GM18502 (cell line): ENCODE results near the gene CIT.

ENCODE experiments used
- ATAC-seq: cut with Tn5 transposase; IDR thresholded peaks from one replicate; pipeline ENCODE4 v1.9.1; 2021; ENCODE audit warnings: mild to moderate bottlenecking; ENCODE audit not compliant: unreplicated experiment, poor library complexity

The CIT gene

DNA sequence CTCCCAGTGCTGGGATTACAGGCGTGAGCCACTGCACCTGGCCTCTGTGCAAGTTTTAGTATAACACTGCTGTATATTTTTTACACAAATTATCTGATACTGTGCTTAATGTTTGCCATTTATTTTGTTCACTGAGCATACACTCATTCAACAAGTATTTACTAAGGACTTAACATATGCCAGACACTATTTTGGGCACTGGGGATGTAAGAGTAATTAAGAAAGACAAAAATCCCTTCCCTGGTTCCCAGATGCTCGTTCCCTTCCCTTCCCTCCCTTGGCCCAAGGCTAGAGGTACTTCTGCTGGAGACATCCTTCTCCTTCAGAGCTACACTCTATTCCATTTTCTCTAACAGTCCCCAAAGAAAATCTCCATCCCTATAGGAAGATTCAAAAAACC is 12.5 kb downstream of the CIT start:
- ATAC-seq, result no peak

DNA sequence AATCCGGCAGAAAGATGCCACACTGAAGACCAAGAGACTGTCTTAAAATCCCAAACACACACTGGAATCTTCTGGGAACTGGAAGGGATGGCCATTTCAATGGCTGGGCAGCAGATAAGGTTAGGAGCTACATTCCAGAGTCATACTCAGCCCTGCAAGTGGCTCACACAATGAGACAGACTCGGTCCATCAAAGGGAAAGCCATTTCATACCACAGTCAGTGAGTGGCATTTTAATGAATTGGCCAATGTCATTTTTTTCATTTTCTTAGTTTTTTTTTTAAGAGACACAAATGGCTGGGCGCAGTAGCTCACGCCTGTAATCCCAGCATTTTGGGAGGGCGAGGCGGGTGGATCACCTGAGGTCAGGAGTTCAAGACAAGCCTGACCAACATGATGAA is 17.9 kb downstream of the CIT start:
- ATAC-seq, result no peak

DNA sequence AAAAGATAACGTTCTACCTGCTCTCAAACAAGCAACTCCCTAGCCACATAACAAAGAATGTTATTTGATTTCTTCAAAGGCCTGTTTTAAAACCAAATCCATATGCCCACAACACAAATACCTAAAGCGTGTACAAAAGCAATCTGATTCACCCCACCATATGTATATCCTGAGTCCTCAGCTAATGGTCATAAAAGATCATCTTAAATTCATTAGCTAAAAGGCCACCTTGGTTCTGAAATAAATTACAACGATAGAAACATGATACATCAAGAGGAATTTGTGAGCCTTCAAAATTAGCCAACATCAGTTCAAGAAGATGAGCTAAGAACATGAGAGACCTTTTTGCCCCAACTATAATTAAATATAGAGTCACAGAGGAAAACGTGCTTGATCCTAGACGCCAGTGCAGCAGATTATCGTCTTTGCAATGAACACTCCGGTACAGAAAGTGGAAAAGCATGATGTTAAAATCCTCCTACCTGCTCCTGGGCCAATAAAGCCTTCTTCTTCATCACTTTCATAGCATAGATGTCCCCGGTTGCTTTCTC is 20.0 kb downstream of the CIT start:
- no peak for ATAC-seq

DNA sequence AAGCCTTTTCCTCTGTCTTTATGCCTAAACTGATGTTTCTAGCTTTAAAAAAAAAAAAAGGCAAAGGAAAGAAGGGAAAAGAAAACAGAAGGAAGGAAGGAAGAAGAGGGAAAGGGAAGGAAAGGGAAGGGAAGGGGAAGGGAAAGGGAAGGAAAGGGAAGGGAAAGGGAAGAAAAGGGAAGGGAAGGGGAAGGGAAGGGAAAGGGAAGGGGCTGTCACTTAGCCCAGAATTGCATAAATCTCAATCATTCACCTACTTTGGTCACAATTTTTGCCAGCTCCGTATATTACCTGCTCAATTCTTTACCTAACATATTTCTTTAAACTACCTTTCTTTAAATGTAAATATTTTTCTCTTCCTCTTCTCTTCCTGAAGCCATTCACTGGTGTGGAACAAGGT is 26.8 kb downstream of the CIT start:
- ATAC-seq, result no peak

DNA sequence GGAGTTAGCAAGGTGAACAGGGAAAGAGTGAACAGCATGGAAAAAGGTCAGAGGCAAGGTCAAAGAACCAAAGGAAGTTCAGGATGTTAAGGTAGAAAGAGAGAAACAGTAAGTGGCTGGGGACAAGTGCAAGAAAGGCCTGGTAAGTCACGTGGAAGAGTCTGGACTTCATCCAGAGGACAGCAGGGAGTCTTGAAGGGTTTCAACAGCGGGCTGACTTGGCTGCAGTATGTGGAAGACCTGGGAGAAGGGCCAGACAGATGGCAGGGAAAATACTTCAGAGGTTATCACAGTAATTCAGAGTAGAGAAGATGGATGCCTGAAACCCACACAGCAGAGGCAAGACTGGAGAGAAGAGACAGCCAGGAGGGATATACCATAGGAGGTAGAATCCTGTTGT is 34.0 kb downstream of the CIT start:
- ATAC-seq, result no peak

DNA sequence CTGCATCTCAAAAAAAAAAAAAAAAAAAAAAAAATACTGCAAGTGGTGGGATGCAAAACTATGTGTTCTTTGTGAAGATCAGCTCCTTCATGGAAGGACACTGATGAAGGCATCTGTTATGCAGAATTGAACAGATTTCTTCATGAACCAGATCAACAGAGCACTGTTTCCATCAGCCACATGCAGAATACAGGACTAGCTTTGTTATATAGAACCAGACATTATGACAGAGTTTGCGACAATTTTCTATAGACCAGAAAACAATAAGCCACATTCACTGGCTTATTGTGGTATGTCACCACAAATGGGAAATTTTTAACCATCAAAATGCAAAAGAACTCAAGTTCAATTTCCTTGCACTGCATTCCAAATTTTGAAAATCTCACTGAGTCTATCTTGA is 34.7 kb downstream of the CIT start:
- no peak for ATAC-seq

DNA sequence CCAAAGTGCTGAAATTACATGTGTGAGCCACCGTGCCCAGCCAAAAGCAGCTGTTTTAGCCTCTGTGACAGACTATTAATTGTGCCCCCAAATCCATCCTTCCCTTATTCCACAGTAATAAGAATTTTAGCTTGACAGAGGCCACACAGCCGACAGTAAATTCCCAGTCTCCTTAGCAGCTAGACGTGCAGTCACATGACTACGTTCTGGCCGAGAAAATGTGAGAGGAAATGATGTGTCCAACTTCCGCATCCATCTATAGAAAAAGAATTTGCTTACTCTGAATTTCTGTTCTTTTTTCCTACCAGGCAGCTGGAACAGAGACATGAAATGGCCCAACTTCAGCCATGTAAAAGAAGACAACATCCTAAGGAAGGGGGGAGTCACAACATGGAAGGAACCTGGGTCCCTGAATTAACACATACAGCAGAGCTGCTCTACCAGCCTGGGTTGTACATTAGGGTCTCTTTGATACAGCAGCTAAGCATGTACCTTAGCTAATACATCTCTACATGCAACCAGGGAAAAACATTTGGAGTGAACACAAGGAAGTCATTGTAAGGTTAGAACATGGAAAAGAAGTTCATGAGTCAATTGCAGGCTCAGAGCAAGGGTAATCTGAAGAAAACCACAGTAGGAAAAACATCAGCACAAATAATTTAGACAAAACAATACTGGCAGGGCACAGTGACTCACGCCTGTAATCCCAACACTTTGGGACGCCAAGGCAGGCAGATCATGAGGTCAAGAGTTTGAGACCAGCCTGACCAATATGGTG is 35.5 kb downstream of the CIT start:
- ATAC-seq, result no peak

DNA sequence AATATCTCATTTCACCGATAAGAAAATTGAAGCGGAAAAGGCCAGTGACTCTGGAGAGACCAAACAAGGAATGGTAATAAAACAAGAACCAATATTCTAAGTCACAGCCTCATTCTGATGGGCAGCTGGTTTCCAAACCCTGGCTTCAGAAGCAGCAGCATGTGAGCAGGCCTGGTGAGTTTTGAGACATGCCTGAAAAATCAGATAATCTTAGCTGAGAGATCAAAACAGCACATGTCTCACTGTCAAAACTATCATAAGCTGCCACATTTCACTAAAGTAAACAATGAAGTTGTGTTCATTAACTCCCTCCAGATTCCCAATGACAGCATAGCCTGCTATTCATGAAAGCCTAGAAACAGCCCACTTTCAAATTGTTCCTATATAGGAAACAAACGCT is 36.5 kb downstream of the CIT start:
- ATAC-seq, result no peak

DNA sequence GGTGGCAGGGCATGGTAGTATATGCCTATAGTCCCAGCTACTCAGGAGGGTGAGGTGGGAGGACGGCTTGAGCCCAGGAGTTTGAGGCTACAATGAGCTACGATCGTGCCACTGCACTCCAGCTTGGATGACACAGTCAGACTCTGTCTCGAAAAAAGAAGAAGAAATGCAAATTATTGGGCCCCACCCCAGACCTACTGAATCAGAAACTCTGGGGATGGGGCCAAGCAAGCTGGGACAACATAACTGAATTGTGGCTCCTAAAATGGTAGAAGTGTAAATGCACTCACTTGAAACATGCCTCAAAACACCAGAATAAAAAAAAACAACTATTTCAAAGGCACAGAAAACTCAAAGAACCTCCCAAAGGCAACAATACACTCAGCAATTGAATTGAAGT is 37.0 kb downstream of the CIT start:
- no peak for ATAC-seq

DNA sequence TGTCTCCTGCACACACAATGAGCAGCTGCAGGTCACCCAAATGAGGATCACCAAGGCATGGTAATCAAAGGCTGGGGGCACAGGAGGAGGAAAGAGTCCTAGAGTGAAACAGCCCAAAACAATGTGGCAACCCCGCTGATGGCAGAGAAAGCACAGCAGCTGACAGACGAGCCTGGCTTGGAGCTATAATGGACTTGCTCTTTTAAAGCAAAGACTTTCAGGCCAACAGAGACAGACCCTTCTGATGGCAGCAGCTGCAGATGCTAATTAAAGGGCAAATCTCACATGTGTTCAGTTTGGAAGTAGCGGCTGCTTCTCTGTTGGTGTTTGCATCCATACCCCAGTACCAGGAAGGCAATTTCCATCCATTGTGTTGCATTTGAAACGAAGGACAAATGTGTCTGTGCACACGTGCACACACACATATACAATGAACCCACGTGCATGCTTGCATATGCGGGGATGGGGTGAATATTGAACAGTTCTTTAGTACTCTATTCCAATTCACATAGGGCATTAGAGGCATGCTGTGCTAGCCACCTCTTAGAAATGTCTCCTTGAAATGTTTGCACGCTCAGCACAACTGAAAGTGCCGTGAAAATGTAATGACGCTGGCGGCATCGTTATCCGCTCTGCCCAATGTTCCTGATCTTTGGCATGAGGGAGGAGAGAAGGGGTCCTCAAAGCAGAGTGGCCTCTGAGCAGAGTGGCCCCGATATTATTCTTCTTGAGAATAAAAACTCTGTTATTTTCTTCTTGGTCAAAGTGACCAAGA is 38.1 kb downstream of the CIT start:
- no peak for ATAC-seq

DNA sequence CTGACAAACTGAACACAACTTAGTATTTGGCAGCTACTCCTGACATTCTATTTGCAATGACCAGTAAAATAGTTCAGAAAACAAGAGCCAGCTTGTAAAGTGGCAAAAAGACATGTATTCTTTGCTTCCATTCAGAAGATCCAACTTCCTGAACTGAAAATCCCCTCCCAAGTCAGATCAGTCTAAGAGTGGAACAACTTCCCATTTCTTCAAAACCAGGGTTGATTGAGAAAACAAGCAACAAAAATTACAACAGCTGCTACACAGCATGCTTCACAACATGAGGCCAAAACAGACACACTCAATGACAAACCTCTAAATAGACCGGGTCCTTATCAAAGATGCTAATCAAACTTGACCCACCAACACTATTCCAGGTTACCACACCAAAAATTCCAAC is 40.3 kb downstream of the CIT start:
- no peak for ATAC-seq

DNA sequence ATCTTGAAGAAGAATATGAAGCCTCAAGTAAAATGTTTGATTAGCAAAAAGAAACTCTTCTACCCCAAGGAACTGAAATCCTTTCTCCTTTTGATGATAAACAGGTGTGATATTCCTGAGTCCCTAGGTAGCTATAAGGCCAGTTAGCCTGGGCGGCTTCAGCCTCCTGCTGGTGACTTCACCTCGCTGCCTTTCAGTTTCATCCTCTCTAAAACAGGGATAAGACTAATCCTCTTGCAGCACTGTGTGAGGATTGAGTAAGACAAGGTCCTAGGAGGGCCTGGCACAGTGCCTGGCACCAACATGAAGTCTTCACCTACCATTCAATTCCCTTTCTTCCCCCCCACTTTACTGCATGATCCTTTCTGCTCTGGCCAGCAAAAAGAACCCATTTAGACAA is 42.1 kb downstream of the CIT start:
- ATAC-seq, result no peak

DNA sequence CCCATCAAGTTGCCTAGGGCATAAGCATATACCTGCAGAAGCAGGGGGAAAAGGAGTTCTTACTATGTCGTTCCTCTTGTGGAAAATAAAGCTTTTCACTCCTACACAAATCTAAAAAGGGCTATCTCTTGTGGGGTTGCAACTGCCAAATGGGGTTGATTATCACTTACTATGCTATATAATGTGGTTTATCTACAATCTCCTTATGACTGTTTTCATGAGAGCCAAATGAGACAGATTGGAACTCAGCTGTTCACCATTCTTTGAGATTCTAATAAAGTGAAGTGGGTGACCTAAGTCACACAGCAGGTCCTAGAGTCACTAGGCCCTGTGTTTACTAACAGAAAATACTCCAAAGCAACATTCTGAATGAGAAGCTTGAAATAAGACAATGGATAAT is 47.7 kb downstream of the CIT start:
- ATAC-seq, result no peak

DNA sequence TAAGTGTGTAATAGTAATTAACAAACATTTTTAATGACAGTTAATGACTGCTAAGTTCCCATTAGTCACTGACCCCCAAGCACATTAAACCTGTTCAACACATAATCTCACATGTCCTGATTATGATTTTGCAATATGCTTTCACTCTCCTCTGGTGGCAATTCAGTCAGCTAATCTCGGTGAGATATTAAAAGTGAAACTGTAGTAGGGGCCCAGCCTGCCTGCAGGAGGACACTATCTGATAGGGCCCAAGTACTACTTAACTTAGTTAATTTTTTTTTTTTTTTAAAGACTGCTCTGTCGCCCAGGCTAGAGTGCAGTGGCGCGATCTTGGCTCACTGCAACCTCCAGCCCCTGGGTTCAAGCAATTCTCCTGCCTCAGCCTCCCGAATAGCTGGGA is 48.8 kb downstream of the CIT start:
- no peak for ATAC-seq

DNA sequence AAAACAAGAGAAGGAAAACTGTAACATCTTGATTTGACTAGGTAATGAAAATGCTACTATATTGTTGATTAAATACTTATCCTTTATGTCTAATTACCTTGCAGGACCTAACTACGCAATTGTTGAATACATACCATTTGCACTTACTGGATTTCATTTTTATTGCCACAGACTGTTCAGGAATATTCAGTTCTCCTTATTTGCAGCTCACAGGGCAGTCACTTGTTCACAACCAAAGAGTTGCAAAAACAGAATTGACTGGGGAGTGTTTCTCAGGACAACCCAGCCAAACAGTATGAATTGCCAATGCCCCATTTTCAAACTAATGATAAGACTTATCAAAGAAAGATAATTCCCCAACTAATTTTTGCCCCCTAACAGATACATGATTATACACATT is 49.4 kb downstream of the CIT start:
- no peak for ATAC-seq

DNA sequence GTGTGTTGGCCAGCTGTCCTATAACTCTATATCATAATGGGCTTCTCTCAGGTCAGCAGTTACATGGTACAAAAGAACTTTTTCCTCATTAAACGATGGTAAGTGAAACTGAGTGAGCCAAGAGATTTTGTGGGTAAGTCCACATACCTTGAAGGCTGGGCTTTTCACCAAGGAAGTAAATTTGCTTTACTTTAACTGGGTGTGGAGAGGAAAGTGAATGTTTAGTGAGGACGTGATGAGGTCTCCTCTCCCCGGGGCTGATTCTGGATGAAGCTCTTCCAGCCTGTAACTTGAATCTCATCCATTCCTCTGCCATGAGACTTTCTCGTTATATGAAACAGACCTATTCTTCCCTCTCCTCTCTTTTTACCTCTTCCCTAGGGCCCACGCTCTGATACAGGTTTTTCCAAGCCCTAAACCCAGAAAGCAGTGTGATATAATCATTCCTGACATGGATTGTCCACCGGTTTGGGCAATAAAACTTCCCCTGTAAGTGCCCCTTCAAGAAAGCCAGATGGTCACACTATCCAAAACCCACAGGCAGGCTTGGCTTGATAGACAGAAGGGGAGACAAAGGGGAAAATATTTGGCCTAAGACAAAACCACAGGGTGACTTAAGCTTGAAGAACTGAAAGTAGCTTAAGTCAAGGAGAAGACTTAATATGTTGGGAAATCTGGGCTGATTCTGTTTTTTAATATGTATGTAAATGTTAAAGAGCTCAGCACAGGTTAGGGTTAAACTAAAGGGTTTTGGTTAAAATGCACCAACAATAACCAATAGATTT is 50.3 kb downstream of the CIT start:
- no peak for ATAC-seq

DNA sequence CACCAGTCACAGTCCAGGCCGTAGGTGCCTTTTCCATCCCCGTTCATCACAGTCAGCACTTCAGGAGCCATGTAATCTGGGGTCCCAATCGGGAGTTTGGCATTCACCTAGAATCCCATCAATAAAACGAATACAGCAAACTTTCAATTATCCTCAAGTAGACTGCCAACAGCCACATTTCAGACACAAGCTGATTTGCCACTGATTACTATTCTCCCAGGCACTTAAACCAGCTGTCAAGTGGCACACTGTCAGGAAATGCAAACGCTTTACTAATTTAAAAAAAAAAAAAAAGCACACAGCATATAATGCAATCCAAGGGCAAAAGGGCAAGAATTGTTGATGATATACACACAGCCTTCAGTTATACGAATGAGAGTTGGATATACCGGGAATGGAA is 51.9 kb downstream of the CIT start:
- ATAC-seq, result no peak

DNA sequence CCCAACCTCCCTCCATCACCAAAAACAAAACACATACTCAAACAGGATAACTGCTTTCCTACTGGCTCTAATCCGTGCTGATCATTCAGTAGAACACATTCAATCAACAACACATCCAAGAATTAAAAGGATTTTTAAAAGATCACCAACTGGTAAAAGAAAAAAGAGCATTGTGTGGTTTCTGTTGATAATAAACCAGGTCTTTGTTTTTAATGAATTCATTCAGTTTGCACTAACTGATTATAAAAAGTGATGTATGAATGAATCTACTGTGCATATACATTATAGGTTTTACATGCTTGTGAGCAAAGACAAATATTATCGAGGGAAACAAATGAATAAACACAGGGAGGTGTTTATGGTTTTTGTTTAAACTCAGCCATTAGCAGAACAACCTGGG is 55.1 kb downstream of the CIT start:
- ATAC-seq, result no peak

DNA sequence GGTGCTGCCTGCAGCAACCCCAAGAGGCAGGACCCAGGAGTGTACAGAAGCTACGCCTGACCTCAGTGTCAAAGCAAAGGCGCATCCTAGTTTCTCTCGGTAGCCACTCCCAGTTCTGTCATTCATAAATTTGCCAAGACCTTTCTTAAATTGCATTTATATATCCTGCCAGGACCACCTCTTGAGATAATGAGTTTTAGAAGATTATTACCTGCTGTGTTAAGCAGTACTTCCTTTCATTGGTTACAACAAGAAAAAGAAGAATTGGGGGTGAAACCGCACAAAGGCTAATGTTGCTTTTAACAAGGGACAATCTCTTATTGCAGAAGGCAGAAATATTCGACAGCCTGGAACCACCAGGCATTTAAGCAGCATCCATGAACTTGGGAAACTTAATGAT is 57.8 kb downstream of the CIT start:
- ATAC-seq, result no peak

DNA sequence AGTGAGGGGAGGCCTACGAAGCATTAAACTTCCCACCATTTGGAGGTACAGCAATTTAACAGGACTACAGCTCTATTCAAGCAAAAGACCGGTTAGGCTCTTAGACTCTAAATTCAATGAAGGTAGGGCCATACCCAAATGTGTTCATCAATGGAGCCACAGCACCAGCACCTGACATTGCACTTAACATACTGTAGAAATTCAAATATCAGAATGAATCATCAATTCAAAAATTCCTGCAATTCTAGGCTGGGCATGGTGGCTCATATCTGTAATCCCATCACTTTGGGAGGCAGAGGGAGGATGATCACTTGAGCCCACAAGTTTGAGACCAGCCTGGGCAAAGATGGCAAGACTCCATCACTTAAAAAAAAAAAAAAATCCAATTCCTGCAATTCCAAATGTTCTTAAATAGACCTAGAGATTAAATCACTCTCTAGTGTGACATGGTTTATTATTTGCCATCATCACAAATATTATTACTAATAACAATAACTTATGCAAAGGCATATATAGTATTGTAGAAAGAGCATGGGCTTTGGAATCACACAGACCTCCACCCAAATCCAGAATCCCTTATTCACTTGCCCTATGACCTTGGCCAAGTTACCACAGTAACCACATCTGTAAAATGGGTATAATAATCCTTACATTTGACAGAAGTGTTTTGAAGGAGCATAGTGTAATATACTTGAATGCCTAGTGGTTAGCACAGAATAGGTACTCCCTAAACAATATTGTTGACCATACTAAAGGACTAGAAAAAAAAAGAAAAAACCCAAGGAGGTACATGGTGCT is 59.4 kb downstream of the CIT start:
- ATAC-seq, result no peak
